Tibial nerve (tissue), 4 donors: Measurements from ENCODE around the gene SNAPC3. TPM values are rescaled to one million over a fixed set of nuclear protein-coding genes. Genes with fewer than 3 reads are reported as not detected.

Source experiments
- DNase-seq, 2 donors: peaks; one replicate each; pipeline ENCODE4 v3.0.0-alpha.2; 2019; ENCODE audit warnings: low spot score in 2 of 2
- H3K27ac ChIP-seq, 4 donors: fragments of 200-600 bp; sonication (generic) in 3 of 4; one replicate each; pipeline ENCODE4 v1.5.1; 2017 to 2019; ENCODE audit warnings: mild to moderate bottlenecking in 1 of 4
- H3K27me3 ChIP-seq, 2 donors: fragments of 200-600 bp; sonication (generic) in 1 of 2; one replicate each; pipeline versions ENCODE4 v1.5.1 to v1.6.0; 2017 to 2019
- H3K36me3 ChIP-seq, 3 donors: fragments of 200-600 bp; sonication (generic); one replicate each; pipeline ENCODE4 v1.5.1; 2018 to 2019
- H3K4me1 ChIP-seq, 4 donors: fragments of 200-600 bp; sonication (generic) in 3 of 4; one replicate each; pipeline ENCODE4 v1.5.1; 2017 to 2019
- H3K4me3 ChIP-seq, 4 donors: fragments of 200-600 bp; sonication (generic) in 3 of 4; one replicate each; pipeline ENCODE4 v1.5.1; 2017 to 2019; ENCODE audit warnings: mild to moderate bottlenecking in 1 of 4, moderate library complexity in 1 of 4
- H3K9me3 ChIP-seq, 4 donors: fragments of 200-600 bp; sonication (generic) in 3 of 4; one replicate each; pipeline ENCODE4 v1.5.1; 2017 to 2019
- CTCF ChIP-seq, 5 experiments: fragments of 200-600 bp in 3 of 5; fragments of 450-650 bp in 2 of 5; sonication (generic) in 3 of 5; IDR thresholded peaks; one replicate each; pipeline ENCODE4 v1.5.1; 2016 to 2019; ENCODE audit warnings: antibody characterized with exemption in 5 of 5, mild to moderate bottlenecking in 3 of 5, moderate library complexity in 2 of 5
- EP300 ChIP-seq, 2 donors: sonication (generic); formaldehyde crosslinking; IDR thresholded peaks; one replicate each; pipeline ENCODE4 v1.6.1; 2017; ENCODE audit warnings: antibody characterized with exemption in 2 of 2, mild to moderate bottlenecking in 1 of 2
- POLR2A ChIP-seq, 2 donors: fragments of 450-650 bp; IDR thresholded peaks; one replicate each; pipeline ENCODE4 v1.6.1; 2017; ENCODE audit warnings: antibody characterized with exemption in 2 of 2, mild to moderate bottlenecking in 2 of 2, moderate library complexity in 2 of 2
- WGBS, 2 donors: methylation state at CpG; one replicate each; pipeline ENCODE4 v1.1.5; 2018; 5-methylcytosine and 5-hydroxymethylcytosine counted together
- small RNA-seq: library from RNA; depleted of rRNA; stranded (forward); fragments of <200 nt; gene quantifications from one replicate; pipeline ENCODE3, GENCODE V24; 2016
- total RNA-seq, 4 donors: library from RNA; depleted of rRNA; stranded (reverse); fragments of >200 nt; gene quantifications; one replicate each; pipeline ENCODE4 v1.1.0, GENCODE V29; 2016

The SNAPC3 gene
- total RNA-seq, 4 donors from 2014 or later, result 28.8 to 42.3 (median 29.7) TPM

DNA sequence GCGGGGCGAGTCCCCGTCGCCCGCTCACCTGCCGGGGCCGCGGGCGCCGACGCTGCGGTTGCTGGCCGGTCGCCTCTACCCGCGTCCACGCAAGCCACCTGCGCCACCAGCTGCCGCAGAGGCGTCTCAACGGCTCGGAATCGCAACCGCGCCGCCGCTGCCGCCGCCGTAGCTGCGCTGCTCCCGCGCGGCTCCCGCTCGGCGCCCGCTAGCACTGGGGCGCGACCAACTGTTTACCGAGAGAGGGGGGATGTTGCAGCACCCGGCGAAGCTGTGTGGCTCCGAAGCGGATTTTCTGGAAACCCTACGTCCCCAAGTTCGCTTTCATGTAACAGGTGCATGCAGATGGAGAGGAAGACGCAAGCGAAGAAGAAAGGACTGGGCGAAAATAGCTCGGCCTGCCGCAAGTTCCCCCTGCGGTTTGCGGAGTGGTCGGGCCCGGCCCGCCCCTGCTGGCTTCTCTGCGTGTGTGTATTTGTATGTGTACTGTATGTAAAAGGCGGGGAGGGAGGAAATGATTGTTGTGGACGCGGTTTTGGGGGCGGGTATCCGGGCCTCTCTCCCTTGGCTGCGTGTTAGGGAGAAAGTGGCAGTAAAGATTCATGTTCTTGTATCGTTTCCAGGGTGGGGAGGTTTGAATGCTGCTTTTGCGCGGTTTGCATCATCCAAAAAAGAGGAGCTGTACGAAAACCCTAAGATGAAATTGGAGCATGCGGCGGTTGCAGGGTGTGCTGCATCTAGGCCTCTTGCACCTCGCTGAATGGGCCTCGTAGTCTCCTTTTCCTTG, 88.3 kb downstream of the SNAPC3 start, which contains the start of gene PSIP1:
PSIP1 (minus strand) TSS at position 182 of the 787 bp plus-strand sequence. CDS start 782 bp downstream, outside the sequence.
- Histone ChIP-seq H3K4me1 (peaks cover 0 to 26% (median 17%) of the 10 kb centered on the region in 4 donors), H3K36me3 (peaks cover 0 to 17% (median under 1%) of the 10 kb centered on the region in 3 donors), H3K9me3 (no peaks in the 10 kb centered on the region), H3K27me3 (no peaks in the 10 kb centered on the region), H3K4me3 (peak within 1 kb of the TSS; percentile 68 to 98 (median 90)), H3K27ac (peak within 1 kb of the TSS; percentile 87 to 96 (median 93))
- 0% methylated on average over 33 to 63 of the region's 72 CpGs for WGBS, 2 donors
- peak in 1 of 2 donors; percentile 85 for TF ChIP-seq EP300 (IDR thresholded peaks at IDR 0.05)
- peak in 3 of 5 experiments; percentile 22 to 72 (median 69) for TF ChIP-seq CTCF (IDR thresholded peaks at IDR 0.05)
- peak; percentile 22 to 58 for TF ChIP-seq POLR2A (IDR thresholded peaks at IDR 0.05)
- DNase-seq, result peak; percentile 44 to 64

Small RNA genes lying within 50 kb of the gene (small RNA-seq; reads per million reads assigned to genes)
- gene RNU6-319P, result not detected

Other genes with a start within 250 kb of the SNAPC3 start
- 1 to 10 TPM; 5.4 to 8.8 (median 7.5) TPM for gene TTC39B, start 115.7 kb upstream of the SNAPC3 start, total RNA-seq
- 100 to 1,000 TPM in 2 of 4 donors, 10 to 100 TPM in 2; 57.6 to 121 (median 97.9) TPM for gene PSIP1, start 88.1 kb downstream of the SNAPC3 start, total RNA-seq
- 10 to 100 TPM in 1 of 4 donors, 1 to 10 TPM in 3; 4.7 to 18.8 (median 7.9) TPM for gene CCDC171, start 130.2 kb downstream of the SNAPC3 start, total RNA-seq